ENCODE data around the gene CAPSL. TPM values are rescaled to one million over a fixed set of nuclear protein-coding genes. Genes with fewer than 3 reads are reported as not detected.

Gene CAPSL
- total and polyA plus RNA-seq, 2 of the 8 experiments (the other 6 are each of a cell fraction or from before 2014, with no cell fraction given), result not detected

DNA sequence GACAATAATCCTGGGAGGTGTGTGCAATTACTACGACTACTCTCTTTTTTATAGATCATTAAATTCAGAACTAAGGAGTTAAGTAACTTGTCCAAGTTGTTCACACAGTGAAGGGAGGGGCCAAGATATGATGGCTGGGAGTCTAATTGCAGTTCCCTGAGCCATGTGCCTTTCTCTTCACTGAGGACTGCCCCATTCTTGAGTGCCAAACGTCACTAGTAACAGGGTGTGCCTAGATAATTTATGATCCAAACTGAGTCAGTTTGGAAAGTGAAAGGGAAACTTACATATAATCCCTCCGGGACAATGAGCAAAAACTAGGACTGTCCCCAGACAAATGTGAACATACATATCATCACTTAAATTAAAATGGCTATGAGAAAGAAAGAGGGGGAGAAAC is 61.5 kb downstream of the CAPSL start:
- H3K4me1 ChIP-seq (replicated peaks in 1 of 4; ENCODE audit: control insufficient read depth in 3 of 4, insufficient read depth in 4 of 4, low read length in 3 of 4), result no peaks in the 10 kb centered on the region
- no peaks in the 10 kb centered on the region for H3K23me2 ChIP-seq (ENCODE audit: low read depth, low read length)
- CTCF ChIA-PET (ENCODE audit: partially characterized antibody), result no interaction called here
- 86% methylated on average over 3 of the region's 3 CpGs; no CpG with 5 or more reads in 1 of the 2 experiments for WGBS, 2 experiments (ENCODE audit: extremely low coverage in 1 of 2, insufficient coverage in 1 of 2, insufficient read length in 1 of 2, insufficient replicate concordance in 2 of 2, low coverage in 1 of 2, low lambda C conversion rate in 2 of 2, missing lambda C conversion rate in 1 of 2)
- no peak overlapping the region for H4K8ac ChIP-seq (ENCODE audit: extremely low read depth, insufficient read depth, low read length)
- H3K56ac ChIP-seq (replicated peaks; ENCODE audit: insufficient read length, low read depth, low read length), result no peak overlapping the region
- no peak overlapping the region for H4K5ac ChIP-seq (ENCODE audit: insufficient read length, low read depth, low read length)
- no peak overlapping the region for H3K14ac ChIP-seq (ENCODE audit: insufficient read length)
- no peaks in the 10 kb centered on the region for H3K36me3 ChIP-seq (ENCODE audit: control insufficient read depth in 2 of 4, insufficient read depth in 4 of 4, low read length in 3 of 4)
- H2BK15ac ChIP-seq (ENCODE audit: low read length), result no peak overlapping the region
- no peak overlapping the region for H2BK12ac ChIP-seq (ENCODE audit: low read depth, low read length)
- H3K27ac ChIP-seq (ENCODE audit: low read depth, low read length), result no peak overlapping the region
- H3K4ac ChIP-seq (replicated peaks; ENCODE audit: insufficient read length, low read depth, low read length), result no peak overlapping the region
- DNase-seq (ENCODE audit: low read depth in 1 of 2, low spot score in 2 of 2) (no peak), FAIRE-seq (no peak)
- POLR2A ChIA-PET (ENCODE audit: partially characterized antibody), result no interaction called here
- no peaks in the 10 kb centered on the region for H3K79me1 ChIP-seq (ENCODE audit: low read depth, low read length)
- H3K18ac ChIP-seq (ENCODE audit: extremely low read depth, low read length), result no peak overlapping the region
- H3K9ac ChIP-seq (replicated peaks in 1 of 4; ENCODE audit: extremely low read depth in 1 of 4, low read depth in 3 of 4, low read length in 3 of 4), result no peak overlapping the region
- no peak overlapping the region for H2AK5ac ChIP-seq (ENCODE audit: low read depth, low read length)
- no peak overlapping the region for H2BK120ac ChIP-seq (replicated peaks; ENCODE audit: low read depth, low read length)
- H3K23ac ChIP-seq (ENCODE audit: insufficient read length), result no peak overlapping the region
- no peak overlapping the region for H3K4me2 ChIP-seq (ENCODE audit: insufficient read depth in 1 of 2, low read depth in 2 of 2, low read length in 2 of 2)
- no peak overlapping the region for H2BK5ac ChIP-seq (ENCODE audit: low read depth, low read length)
- TF ChIP-seq YY1 (IDR thresholded peaks at IDR 0.05; ENCODE audit: low read depth, low read length) (no peak), ZNF274 (IDR thresholded peaks at IDR 0.05; ENCODE audit: borderline replicate concordance, extremely low read depth, low read length) (no peak), CBX5 (IDR thresholded peaks at IDR 0.05; ENCODE audit: low read depth, low read length) (no peak)
- H3K79me2 ChIP-seq (ENCODE audit: control insufficient read depth in 1 of 2, insufficient read depth in 2 of 2, low read length in 2 of 2), result no peaks in the 10 kb centered on the region
- H3K27me3 ChIP-seq (replicated peaks in 1 of 4; ENCODE audit: control insufficient read depth in 3 of 4, extremely low read depth in 1 of 4, insufficient read depth in 3 of 4, low read length in 3 of 4), result no peaks in the 10 kb centered on the region
- no peaks in the 10 kb centered on the region for H4K20me1 ChIP-seq (replicated peaks in 1 of 2; ENCODE audit: control insufficient read depth in 1 of 2, insufficient read depth in 2 of 2, low read length in 2 of 2)
- H3K9me3 ChIP-seq (ENCODE audit: insufficient read depth in 2 of 2, low read depth in 1 of 2, low read length in 1 of 2), result no peaks in the 10 kb centered on the region
- no peak overlapping the region for H2BK20ac ChIP-seq (ENCODE audit: low read length)
- H2AFZ ChIP-seq (ENCODE audit: low read length), result no peak overlapping the region
- no peak overlapping the region for H3K4me3 ChIP-seq (ENCODE audit: extremely low read depth in 1 of 4, insufficient read depth in 2 of 4, low read depth in 3 of 4, low read length in 4 of 4)
- H4K91ac ChIP-seq (replicated peaks; ENCODE audit: insufficient read length, low read length), result no peak overlapping the region
